Fibroblast of lung (primary cell): ENCODE results near the gene RHBDL3.

ENCODE experiments used
- CTCF ChIP-seq, 2 donors: IDR thresholded peaks in 1 of 2; conservative IDR thresholded peaks in 1 of 2; 1 replicate in 1 of 2; 2 replicates in 1 of 2; pipeline ENCODE4 v1.5.1; 2011 to 2012; ENCODE audit warnings: low read length in 2 of 2, control low read depth in 1 of 2, inconsistent platforms in 1 of 2, low read depth in 1 of 2, mild to moderate bottlenecking in 1 of 2
- EZH2 ChIP-seq: IDR thresholded peaks from 2 replicates; pipeline ENCODE4 v1.5.1; 2012; ENCODE audit warnings: low read length, control low read depth, mild to moderate bottlenecking; ENCODE audit errors: missing control alignments

- TF ChIP-seq EZH2 (no peak), CTCF (conservative IDR thresholded peaks at IDR 0.05 in 1 of 2, IDR thresholded peaks at IDR 0.05 in 1 of 2; ENCODE audit: low read depth in 1 of 2, low read length in 2 of 2) (no peak)
These were observed 26.2 kb upstream of the RHBDL3 start for GRCh38 chr17:32239456-32239855.
